Measurements from ENCODE around the gene KSR2. TPM values are rescaled to one million over a fixed set of nuclear protein-coding genes. Genes with fewer than 3 reads are reported as not detected.

KSR2 gene
- total RNA-seq, 1 donor: under 0.01 TPM

GRCh38 chr12:117540011-117540410, 428.8 kb downstream of the KSR2 start:
- no peak for DNase-seq (ENCODE audit: low read depth)
- TF ChIP-seq CTCF (IDR thresholded peaks at IDR 0.05; ENCODE audit: insufficient read depth, low read length): no peak
- no peak overlapping the region for H3K4me3 ChIP-seq (ENCODE audit: low read depth, low read length)

GRCh38 chr12:117538926-117539325, 429.9 kb downstream of the KSR2 start:
- DNase-seq (ENCODE audit: low read depth): no peak
- H3K4me3 ChIP-seq (ENCODE audit: low read depth, low read length): no peak overlapping the region
- TF ChIP-seq CTCF (IDR thresholded peaks at IDR 0.05; ENCODE audit: insufficient read depth, low read length): no peak

GRCh38 chr12:117538032-117538690, 430.6 kb downstream of the KSR2 start:
- TF ChIP-seq CTCF (IDR thresholded peaks at IDR 0.05; ENCODE audit: insufficient read depth, low read length): no peak
- DNase-seq (ENCODE audit: low read depth): no peak
- H3K4me3 ChIP-seq (ENCODE audit: low read depth, low read length): no peak overlapping the region

GRCh38 chr12:117533687-117534086, 435.1 kb downstream of the KSR2 start:
- TF ChIP-seq CTCF (IDR thresholded peaks at IDR 0.05; ENCODE audit: insufficient read depth, low read length): no peak
- no peak overlapping the region for H3K4me3 ChIP-seq (ENCODE audit: low read depth, low read length)
- no peak for DNase-seq (ENCODE audit: low read depth)

GRCh38 chr12:117530796-117531195, 438.0 kb downstream of the KSR2 start:
- no peak for TF ChIP-seq CTCF (IDR thresholded peaks at IDR 0.05; ENCODE audit: insufficient read depth, low read length)
- DNase-seq (ENCODE audit: low read depth): no peak
- no peak overlapping the region for H3K4me3 ChIP-seq (ENCODE audit: low read depth, low read length)

- no peak for DNase-seq (ENCODE audit: low read depth)
- H3K4me3 ChIP-seq (ENCODE audit: low read depth, low read length): no peak overlapping the region
- no peak for TF ChIP-seq CTCF (IDR thresholded peaks at IDR 0.05; ENCODE audit: insufficient read depth, low read length)
These were observed 440.3 kb downstream of the KSR2 start for GRCh38 chr12:117528538-117528937.

- no peak for DNase-seq (ENCODE audit: low read depth)
- no peak for TF ChIP-seq CTCF (IDR thresholded peaks at IDR 0.05; ENCODE audit: insufficient read depth, low read length)
- H3K4me3 ChIP-seq (ENCODE audit: low read depth, low read length): no peak overlapping the region
These were observed 441.3 kb downstream of the KSR2 start for GRCh38 chr12:117527479-117527855.
